Mesenchymal stem cell (in vitro differentiated cells and primary cell): ENCODE measurements around the gene SMAD6.
"Not testable (repeated sequence)": the region's sequence is repeated elsewhere in the genome, so short reads cannot be mapped to it uniquely, and the experiment has no call there.

Source experiments
- DNase-seq: peaks from one replicate; pipeline ENCODE4 v3.0.0-alpha.2; 2013
- H2AFZ ChIP-seq: one replicate; pipeline ENCODE4 v1.6.1; 2013; ENCODE audit warnings: low read depth, mild to moderate bottlenecking, control low read depth, inconsistent platforms, low read length, moderate library complexity
- H2AK5ac ChIP-seq: 2 replicates; pipeline ENCODE4 v1.6.1; 2013; ENCODE audit warnings: low read length, moderate library complexity, mild to moderate bottlenecking, inconsistent platforms; ENCODE audit not compliant: severe bottlenecking
- H2BK120ac ChIP-seq: one replicate; pipeline ENCODE4 v1.6.1; 2013; ENCODE audit warnings: low read depth, mild to moderate bottlenecking, inconsistent platforms, low read length, moderate library complexity
- H2BK12ac ChIP-seq, 2 experiments: one replicate each; pipeline ENCODE4 v1.6.1; 2013; ENCODE audit warnings: inconsistent platforms in 2 of 2, low read length in 2 of 2, mild to moderate bottlenecking in 2 of 2, moderate library complexity in 2 of 2, control low read depth in 1 of 2
- H2BK15ac ChIP-seq: one replicate; pipeline ENCODE4 v1.6.1; 2013; ENCODE audit warnings: mild to moderate bottlenecking, low read depth, inconsistent platforms; ENCODE audit not compliant: poor library complexity, severe bottlenecking
- H2BK5ac ChIP-seq: 2 replicates; pipeline ENCODE4 v1.6.1; 2013; ENCODE audit warnings: low read depth, mild to moderate bottlenecking, low read length, control low read depth, inconsistent platforms; ENCODE audit not compliant: poor library complexity, severe bottlenecking
- H3K14ac ChIP-seq, 2 experiments: one replicate each; pipeline ENCODE4 v1.6.1; 2013; ENCODE audit warnings: inconsistent platforms in 2 of 2, low read length in 2 of 2, control low read depth in 1 of 2, mild to moderate bottlenecking in 1 of 2, moderate library complexity in 1 of 2
- H3K18ac ChIP-seq, 2 experiments: one replicate each; pipeline ENCODE4 v1.6.1; 2013; ENCODE audit warnings: inconsistent platforms in 2 of 2, low read length in 2 of 2, control low read depth in 1 of 2, low read depth in 1 of 2, mild to moderate bottlenecking in 1 of 2
- H3K23ac ChIP-seq, 2 experiments: one replicate each; pipeline ENCODE4 v1.6.1; 2013; ENCODE audit warnings: inconsistent platforms in 2 of 2, low read length in 2 of 2, mild to moderate bottlenecking in 2 of 2, moderate library complexity in 2 of 2, control low read depth in 1 of 2
- H3K27ac ChIP-seq: 2 replicates; pipeline ENCODE4 v1.5.1; 2013; ENCODE audit warnings: mild to moderate bottlenecking, moderate library complexity, low read length, control low read depth, inconsistent platforms; ENCODE audit not compliant: poor library complexity, severe bottlenecking
- H3K27me3 ChIP-seq, 2 experiments: 2 replicates each; pipeline versions ENCODE4 v1.6.1 to v1.7.0; 2013; ENCODE audit warnings: low read length in 2 of 2, mild to moderate bottlenecking in 2 of 2, moderate library complexity in 2 of 2, control low read depth in 1 of 2, inconsistent platforms in 1 of 2; ENCODE audit not compliant: control insufficient read depth in 1 of 2, insufficient read depth in 1 of 2
- H3K36me3 ChIP-seq, 2 experiments: 2 replicates each; pipeline versions ENCODE4 v1.6.1 to v1.7.0; 2013; ENCODE audit warnings: low read length in 2 of 2, control low read depth in 1 of 2, inconsistent platforms in 1 of 2, low read depth in 1 of 2, mild to moderate bottlenecking in 1 of 2; ENCODE audit not compliant: insufficient read depth in 2 of 2, control insufficient read depth in 1 of 2
- H3K4ac ChIP-seq, 2 experiments: one replicate each; pipeline ENCODE4 v1.6.1; 2013; ENCODE audit warnings: inconsistent platforms in 2 of 2, low read length in 2 of 2, mild to moderate bottlenecking in 2 of 2, moderate library complexity in 2 of 2, control low read depth in 1 of 2, low read depth in 1 of 2
- H3K4me1 ChIP-seq: 2 replicates; pipeline ENCODE4 v1.6.1; 2013; ENCODE audit warnings: low read depth, low read length, control low read depth; ENCODE audit not compliant: control insufficient read depth, insufficient read depth
- H3K4me2 ChIP-seq: 2 replicates; pipeline ENCODE4 v1.6.1; 2013; ENCODE audit warnings: low read length, mild to moderate bottlenecking, inconsistent platforms; ENCODE audit not compliant: poor library complexity, severe bottlenecking
- H3K4me3 ChIP-seq, 2 experiments: 2 replicates each; pipeline versions ENCODE4 v1.5.1 to v1.7.0; 2013; ENCODE audit warnings: low read length in 2 of 2, mild to moderate bottlenecking in 2 of 2, control low read depth in 1 of 2, low read depth in 1 of 2; ENCODE audit not compliant: insufficient read depth in 1 of 2
- H3K79me1 ChIP-seq: replicated peaks from 2 replicates; pipeline ENCODE4 v1.6.1; 2013; ENCODE audit warnings: mild to moderate bottlenecking, control low read depth, low read length, inconsistent platforms; ENCODE audit not compliant: poor library complexity, severe bottlenecking
- H3K9ac ChIP-seq: 2 replicates; pipeline ENCODE4 v1.7.0; 2013; ENCODE audit warnings: mild to moderate bottlenecking, low read length, moderate library complexity
- H3K9me3 ChIP-seq: 2 replicates; pipeline ENCODE4 v1.7.0; 2013; ENCODE audit warnings: mild to moderate bottlenecking, low read length; ENCODE audit not compliant: control insufficient read depth
- H4K8ac ChIP-seq: one replicate; pipeline ENCODE4 v1.6.1; 2013; ENCODE audit warnings: inconsistent platforms, mild to moderate bottlenecking, low read length, moderate library complexity
- H4K91ac ChIP-seq: one replicate; pipeline ENCODE4 v1.6.1; 2013; ENCODE audit warnings: mild to moderate bottlenecking, low read length, inconsistent platforms
- WGBS: methylation state at CpG from one replicate; pipeline ENCODE4 v1.1.7; 2013; ENCODE audit warnings: mixed read lengths; 5-methylcytosine and 5-hydroxymethylcytosine counted together

The SMAD6 gene

DNA sequence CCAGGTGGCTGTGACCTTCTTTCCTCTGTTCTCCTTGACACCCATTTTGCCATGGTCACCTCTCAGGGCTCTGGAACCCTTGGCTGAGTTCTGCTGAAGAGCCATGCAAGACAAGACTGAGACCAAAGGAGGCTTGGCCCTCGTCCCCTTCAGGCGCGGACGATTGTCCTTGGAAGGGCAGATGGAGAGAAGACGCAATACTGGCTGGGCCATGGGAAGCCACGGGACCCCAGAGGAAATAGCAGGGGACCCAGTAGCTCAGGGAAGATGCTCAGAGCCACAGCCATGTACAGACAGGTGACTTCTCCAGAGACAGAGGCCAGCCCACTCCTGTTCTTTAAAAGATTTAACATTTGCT lies 125.6 kb downstream of the SMAD6 start:
- Histone ChIP-seq H3K9me3 (no peaks in the 10 kb centered on the region), H3K36me3 (no peaks in the 10 kb centered on the region), H3K4me1 (peaks cover 6% of the 10 kb centered on the region), H2BK12ac (no peak overlapping the region), H4K8ac (no peak overlapping the region), H3K79me1 (no peaks in the 10 kb centered on the region), H3K4ac (no peak overlapping the region), H4K91ac (no peak overlapping the region), H3K23ac (no peak overlapping the region), H2AK5ac (no peak overlapping the region), H3K9ac (no peak overlapping the region), H3K14ac (no peak overlapping the region), H3K18ac (no peak overlapping the region), H3K27ac (no peak overlapping the region), H2AFZ (no peak overlapping the region), H2BK5ac (no peak overlapping the region), H3K4me3 (no peak overlapping the region), H2BK15ac (no peak overlapping the region), H2BK120ac (no peak overlapping the region), H3K27me3 (no peaks in the 10 kb centered on the region), H3K4me2 (no peak overlapping the region)
- WGBS = 94% methylated on average over 6 of the region's 6 CpGs
- DNase-seq = no peak

DNA sequence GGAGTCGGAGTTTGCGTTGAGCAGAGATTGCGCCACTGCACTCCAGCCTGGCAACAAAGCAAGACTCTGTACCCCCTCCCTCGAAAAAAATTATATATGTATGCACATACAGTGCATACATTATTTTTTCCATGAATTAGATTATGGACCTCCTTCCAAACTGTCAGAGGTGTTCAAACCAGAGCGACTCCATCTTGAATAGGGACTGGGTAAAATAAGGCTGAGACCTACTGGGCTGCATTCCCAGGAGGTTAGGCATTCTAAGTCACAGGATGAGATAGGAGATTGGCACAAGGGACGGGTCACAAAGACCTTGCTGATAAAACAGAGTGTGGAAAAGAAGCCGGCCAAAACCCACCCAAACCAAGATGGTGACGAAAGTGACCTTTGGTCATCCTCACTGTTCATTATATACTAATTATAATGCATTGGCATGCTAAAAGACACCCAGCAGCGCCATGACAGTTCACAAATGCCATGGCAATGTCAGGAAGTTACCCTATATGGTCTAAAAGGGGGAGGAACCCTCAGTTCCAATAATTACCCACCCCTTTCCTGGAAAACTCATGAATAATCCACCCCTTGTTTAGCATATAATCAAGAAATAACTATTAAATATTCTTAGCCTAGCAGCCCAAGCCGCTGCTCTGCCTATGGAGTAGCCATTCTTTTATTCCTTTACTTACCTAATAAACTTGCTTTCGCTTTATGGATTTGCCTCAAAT lies 126.9 kb downstream of the SMAD6 start:
- H3K27ac ChIP-seq, H4K8ac ChIP-seq, H3K4me1 ChIP-seq, H2BK5ac ChIP-seq, H2BK12ac ChIP-seq, H3K36me3 ChIP-seq, H3K23ac ChIP-seq, H3K9me3 ChIP-seq, H3K4me3 ChIP-seq, H3K27me3 ChIP-seq, H4K91ac ChIP-seq, H2BK120ac ChIP-seq, H3K9ac ChIP-seq, H2AFZ ChIP-seq, H3K4me2 ChIP-seq, H3K4ac ChIP-seq, H3K14ac ChIP-seq, H3K79me1 ChIP-seq, H2AK5ac ChIP-seq, H3K18ac ChIP-seq, H2BK15ac ChIP-seq, DNase-seq: not testable (repeated sequence)
- 95% methylated on average over 9 of the region's 11 CpGs for WGBS

DNA sequence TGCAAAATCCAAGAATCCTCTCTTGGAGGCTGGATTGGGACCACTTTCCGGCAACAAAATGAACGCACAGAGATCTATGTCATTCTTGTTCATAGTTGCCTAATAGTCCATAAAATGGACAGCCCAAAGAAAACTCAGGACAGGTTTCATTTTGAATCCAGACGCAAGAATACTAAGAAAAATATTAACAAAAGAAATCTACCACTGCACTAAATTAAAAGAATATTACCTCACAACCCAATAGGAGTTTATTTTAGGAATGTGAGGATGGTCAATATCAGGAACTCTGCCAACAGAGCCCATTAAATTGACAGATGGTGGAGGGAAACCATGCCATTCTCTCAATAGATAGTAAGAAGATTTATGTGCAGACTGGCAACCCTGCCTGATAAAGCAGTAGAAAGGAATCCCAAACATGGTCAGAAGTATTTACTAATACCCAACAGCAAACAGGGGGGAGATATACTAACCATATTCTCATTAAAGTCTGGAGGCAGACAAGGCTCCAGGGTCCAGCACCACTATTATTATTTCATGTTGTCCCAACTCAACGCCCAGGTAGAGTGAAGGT lies 127.6 kb downstream of the SMAD6 start:
- Histone ChIP-seq H3K27me3 (no peaks in the 10 kb centered on the region), H3K27ac (no peak overlapping the region), H3K14ac (no peak overlapping the region), H3K23ac (no peak overlapping the region), H2BK5ac (no peak overlapping the region), H3K4me2 (no peak overlapping the region), H2AK5ac (no peak overlapping the region), H3K18ac (no peak overlapping the region), H4K8ac (no peak overlapping the region), H2BK15ac (no peak overlapping the region), H3K9ac (peak overlapping the region; percentile 70), H2BK12ac (no peak overlapping the region), H2BK120ac (no peak overlapping the region), H3K4ac (no peak overlapping the region), H4K91ac (no peak overlapping the region), H3K4me1 (peaks cover 6% of the 10 kb centered on the region), H3K36me3 (no peaks in the 10 kb centered on the region), H2AFZ (no peak overlapping the region), H3K4me3 (no peak overlapping the region), H3K9me3 (no peaks in the 10 kb centered on the region), H3K79me1 (no peaks in the 10 kb centered on the region)
- WGBS = 98% methylated on average over 4 of the region's 4 CpGs
- no peak for DNase-seq

DNA sequence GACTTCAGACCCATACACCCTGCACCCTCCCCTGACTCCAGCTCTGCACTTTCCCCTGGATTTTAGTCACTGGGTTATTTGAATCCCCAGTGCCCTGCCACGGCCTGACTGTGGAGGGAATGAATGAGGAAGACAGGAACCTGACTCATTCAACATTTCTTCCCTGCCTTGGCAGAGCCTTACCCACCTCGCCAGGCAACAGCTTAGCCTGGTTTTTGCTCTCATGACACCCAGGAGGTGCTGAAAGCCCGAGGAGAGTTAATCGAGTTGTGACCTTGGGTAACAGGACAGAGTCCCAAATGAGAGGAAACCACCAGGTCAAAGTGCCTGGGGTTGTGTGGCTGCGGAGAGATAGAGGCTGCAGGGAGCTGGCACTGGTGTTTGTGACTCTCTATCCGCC lies 128.3 kb downstream of the SMAD6 start:
- peak overlapping the region; percentile 4 to 35 for H3K4ac ChIP-seq
- no peak overlapping the region for H3K4me2 ChIP-seq
- 60% methylated on average over 6 of the region's 6 CpGs for WGBS
- H2AK5ac ChIP-seq = no peak overlapping the region
- H3K14ac ChIP-seq = no peak overlapping the region
- H3K4me1 ChIP-seq = peaks cover 12% of the 10 kb centered on the region
- no peak overlapping the region for H2BK120ac ChIP-seq
- H3K36me3 ChIP-seq = no peaks in the 10 kb centered on the region
- peak overlapping the region; percentile 70 for H3K9ac ChIP-seq
- H3K27me3 ChIP-seq = no peaks in the 10 kb centered on the region
- no peak overlapping the region for H2BK15ac ChIP-seq
- no peak overlapping the region for H4K91ac ChIP-seq
- no peak overlapping the region for H3K4me3 ChIP-seq
- no peak overlapping the region for H2AFZ ChIP-seq
- no peaks in the 10 kb centered on the region for H3K9me3 ChIP-seq
- no peak overlapping the region for H3K18ac ChIP-seq
- no peak overlapping the region for H3K23ac ChIP-seq
- no peaks in the 10 kb centered on the region for H3K79me1 ChIP-seq
- H2BK12ac ChIP-seq = peak overlapping the region; percentile 15 to 44
- peak overlapping the region; percentile 69 for H4K8ac ChIP-seq
- no peak overlapping the region for H3K27ac ChIP-seq
- peak; percentile 53 for DNase-seq
- no peak overlapping the region for H2BK5ac ChIP-seq
